NCI-H146 (cell line): ENCODE data around the gene SLIT3.

Experiments
- DNase-seq: peaks from one replicate; lab custom pipeline; 2025; lab: John Stamatoyannopoulos, UW

The SLIT3 gene

GRCh38 chr5:168931638-168932345, 369.1 kb downstream of the SLIT3 start:
- DNase-seq = no peak

GRCh38 chr5:168929656-168930055, 371.3 kb downstream of the SLIT3 start:
- DNase-seq = no peak

GRCh38 chr5:168925160-168925559, 375.8 kb downstream of the SLIT3 start:
- DNase-seq = no peak

- DNase-seq = no peak
Measured at GRCh38 chr5:168921147-168921866, 379.6 kb downstream of the SLIT3 start.

- DNase-seq = no peak
Measured at GRCh38 chr5:168920019-168920810, 380.7 kb downstream of the SLIT3 start.

- no peak for DNase-seq
Measured at GRCh38 chr5:168917947-168918600, 382.9 kb downstream of the SLIT3 start.

- no peak for DNase-seq
Measured at GRCh38 chr5:168916852-168917251, 384.1 kb downstream of the SLIT3 start.

- no peak for DNase-seq
Measured at GRCh38 chr5:168916266-168916665, 384.7 kb downstream of the SLIT3 start.

- no peak for DNase-seq
Measured at GRCh38 chr5:168914491-168914890, 386.4 kb downstream of the SLIT3 start.

- DNase-seq = no peak
Measured at GRCh38 chr5:168910874-168911273, 390.1 kb downstream of the SLIT3 start.

GRCh38 chr5:168908207-168908606, 392.7 kb downstream of the SLIT3 start:
- no peak for DNase-seq

- DNase-seq = no peak
Measured at GRCh38 chr5:168903061-168903460, 397.9 kb downstream of the SLIT3 start.

- DNase-seq = no peak
Measured at GRCh38 chr5:168899673-168900072, 401.3 kb downstream of the SLIT3 start.

- DNase-seq = no peak
Measured at GRCh38 chr5:168899264-168899663, 401.7 kb downstream of the SLIT3 start.

- no peak for DNase-seq
Measured at GRCh38 chr5:168898247-168898911, 402.6 kb downstream of the SLIT3 start.

GRCh38 chr5:168897387-168898122, 403.4 kb downstream of the SLIT3 start:
- no peak for DNase-seq

- no peak for DNase-seq
Measured at GRCh38 chr5:168895295-168896071, 405.5 kb downstream of the SLIT3 start.

- DNase-seq = no peak
Measured at GRCh38 chr5:168893283-168893682, 407.7 kb downstream of the SLIT3 start.

- no peak for DNase-seq
Measured at GRCh38 chr5:168892618-168893186, 408.2 kb downstream of the SLIT3 start.
